Fibroblast of pulmonary artery (primary cell): ENCODE results near the gene SEMA5B.

Experiments
- DNase-seq: peaks from one replicate; pipeline ENCODE4 v3.0.0-alpha.2; 2010; ENCODE audit warnings: low read depth
- H3K4me3 ChIP-seq: replicated peaks from 2 replicates; pipeline ENCODE4 v1.5.1; 2011; ENCODE audit warnings: low read depth, mild to moderate bottlenecking, control low read depth, low read length, moderate library complexity
- TF ChIP-seq, protein P1 (sequence below): IDR thresholded peaks from 2 replicates; pipeline ENCODE4 v1.5.1; 2011; ENCODE audit warnings: mild to moderate bottlenecking, control low read depth, low read length, inconsistent platforms; ENCODE audit errors: missing control alignments

The SEMA5B gene

DNA sequence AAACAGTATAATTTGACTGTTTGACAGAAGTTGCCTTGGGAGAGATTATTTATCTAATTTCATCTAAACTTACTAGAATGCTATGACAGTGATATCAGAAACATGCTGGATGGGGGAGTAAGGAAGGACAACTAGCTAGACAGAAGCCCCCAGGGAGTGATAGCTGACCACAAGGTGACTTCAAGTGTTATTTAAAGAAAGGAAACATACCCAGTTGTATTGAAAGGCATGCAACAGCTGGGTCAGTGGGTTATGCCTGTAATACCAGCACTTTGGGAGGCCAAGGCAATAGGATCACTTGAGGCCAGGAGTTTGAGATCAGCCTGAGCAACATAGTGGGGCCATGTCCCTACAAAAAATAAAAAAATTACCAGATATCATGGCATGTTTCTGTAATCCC lies 163.1 kb downstream of the SEMA5B start:
- no peak for DNase-seq
- TF ChIP-seq, protein P1, sequence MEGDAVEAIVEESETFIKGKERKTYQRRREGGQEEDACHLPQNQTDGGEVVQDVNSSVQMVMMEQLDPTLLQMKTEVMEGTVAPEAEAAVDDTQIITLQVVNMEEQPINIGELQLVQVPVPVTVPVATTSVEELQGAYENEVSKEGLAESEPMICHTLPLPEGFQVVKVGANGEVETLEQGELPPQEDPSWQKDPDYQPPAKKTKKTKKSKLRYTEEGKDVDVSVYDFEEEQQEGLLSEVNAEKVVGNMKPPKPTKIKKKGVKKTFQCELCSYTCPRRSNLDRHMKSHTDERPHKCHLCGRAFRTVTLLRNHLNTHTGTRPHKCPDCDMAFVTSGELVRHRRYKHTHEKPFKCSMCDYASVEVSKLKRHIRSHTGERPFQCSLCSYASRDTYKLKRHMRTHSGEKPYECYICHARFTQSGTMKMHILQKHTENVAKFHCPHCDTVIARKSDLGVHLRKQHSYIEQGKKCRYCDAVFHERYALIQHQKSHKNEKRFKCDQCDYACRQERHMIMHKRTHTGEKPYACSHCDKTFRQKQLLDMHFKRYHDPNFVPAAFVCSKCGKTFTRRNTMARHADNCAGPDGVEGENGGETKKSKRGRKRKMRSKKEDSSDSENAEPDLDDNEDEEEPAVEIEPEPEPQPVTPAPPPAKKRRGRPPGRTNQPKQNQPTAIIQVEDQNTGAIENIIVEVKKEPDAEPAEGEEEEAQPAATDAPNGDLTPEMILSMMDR = no peak
- no peak overlapping the region for H3K4me3 ChIP-seq

DNA sequence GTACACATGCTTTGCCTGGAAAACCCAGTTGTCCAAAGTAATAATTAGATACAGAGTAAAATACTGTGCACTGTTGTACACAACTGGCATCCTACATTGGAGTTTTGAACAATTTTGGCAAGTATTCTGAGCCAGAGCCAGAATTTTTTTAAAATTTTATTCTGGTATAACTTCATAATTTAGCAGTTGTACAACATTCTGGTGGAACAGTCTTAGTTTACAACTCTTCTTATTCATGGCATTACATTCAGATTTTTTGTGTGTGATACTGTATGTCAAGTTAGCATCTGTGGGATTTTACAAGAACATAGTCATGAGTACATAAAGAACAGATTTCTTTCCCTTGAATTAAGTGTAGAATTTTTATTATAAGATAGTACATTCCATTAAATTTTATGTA lies 165.2 kb downstream of the SEMA5B start:
- no peak for DNase-seq
- H3K4me3 ChIP-seq = no peak overlapping the region
- TF ChIP-seq, protein P1 = no peak
